Cardiac atrium fibroblast (primary cell): Measurements from ENCODE around the gene TMEM45B. TPM values are rescaled to one million over a fixed set of nuclear protein-coding genes. Genes with fewer than 3 reads are reported as not detected.

Source experiments
- total RNA-seq: library from RNA; depleted of rRNA; stranded (reverse); fragments of >200 nt; gene quantifications from 2 replicates; pipeline ENCODE4 v1.2.3, GENCODE V29; 2015

TMEM45B gene
- not detected in 2 replicates for total RNA-seq

GRCh38 chr11:129815596-129816461 lies at the start of gene TMEM45B:
TSS of gene TMEM45B (plus strand) at chr11:129815848. CDS start at chr11:129852483, 36,635 bp downstream.

GRCh38 chr11:129895126-129896041 lies 79.7 kb downstream of the TMEM45B start, which contains the start of gene NFRKB:
TSS of gene NFRKB (minus strand) at chr11:129895578. CDS start at chr11:129892849, 2,729 bp downstream.

Other genes starting within 250 kb of the TMEM45B start
- gene NFRKB, start 79.7 kb downstream of the TMEM45B start, total RNA-seq = 14.7 and 16.2 TPM in 2 replicates
- gene PRDM10, start 187.0 kb downstream of the TMEM45B start, total RNA-seq = 3.1 and 4.2 TPM in 2 replicates